GM19324 (cell line): ENCODE results near the gene CACNA1I.

Source experiments
- ATAC-seq: cut with Tn5 transposase; IDR thresholded peaks from one replicate; pipeline ENCODE4 v1.9.1; 2021; ENCODE audit warnings: mild to moderate bottlenecking, moderate library complexity; ENCODE audit not compliant: unreplicated experiment, low FRiP score

The CACNA1I gene

DNA sequence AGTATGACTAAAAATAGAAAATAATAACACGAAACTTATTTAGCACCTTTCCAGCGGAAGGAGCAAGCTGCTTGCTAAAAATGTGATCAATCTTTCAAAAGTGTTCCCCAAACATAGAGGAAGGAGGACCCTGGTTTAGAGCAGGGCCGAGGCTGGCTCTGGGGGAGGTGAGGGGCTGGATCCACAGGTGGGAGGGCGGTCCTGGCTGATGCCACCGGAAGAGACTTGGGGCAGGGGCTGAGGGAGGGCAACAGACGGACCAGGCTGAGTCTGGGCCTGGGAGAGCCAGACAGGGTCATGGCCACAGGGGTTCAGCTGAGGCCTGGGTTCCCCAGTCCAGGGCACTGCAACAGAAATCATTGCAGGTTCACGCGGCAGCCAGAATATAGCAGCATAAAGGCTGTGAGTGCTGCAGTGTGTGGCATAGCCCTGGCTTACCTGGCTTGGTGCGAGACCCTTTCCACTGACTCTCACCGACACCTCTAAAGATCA is 143.3 kb downstream of the CACNA1I start:
- ATAC-seq: no peak

DNA sequence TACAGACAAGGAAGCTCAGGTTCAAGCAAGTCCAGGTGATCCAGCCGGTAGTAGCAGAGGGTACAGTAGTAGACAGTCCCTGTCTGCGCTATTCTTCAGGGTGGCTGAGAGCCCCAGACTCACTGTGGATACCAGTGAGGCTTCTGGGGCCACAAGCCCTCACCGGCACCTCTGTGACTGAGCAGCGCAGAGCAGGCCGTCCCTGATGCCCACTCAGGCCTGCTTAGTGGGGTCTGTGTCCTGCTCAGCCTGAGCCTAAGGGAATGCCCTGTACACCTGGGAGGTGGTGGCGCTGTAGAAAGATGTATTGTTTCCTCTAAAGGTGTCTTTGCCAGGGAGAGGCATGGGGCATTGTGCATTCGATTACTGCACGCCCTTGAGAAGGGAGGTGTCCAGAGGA is 143.8 kb downstream of the CACNA1I start:
- no peak for ATAC-seq

DNA sequence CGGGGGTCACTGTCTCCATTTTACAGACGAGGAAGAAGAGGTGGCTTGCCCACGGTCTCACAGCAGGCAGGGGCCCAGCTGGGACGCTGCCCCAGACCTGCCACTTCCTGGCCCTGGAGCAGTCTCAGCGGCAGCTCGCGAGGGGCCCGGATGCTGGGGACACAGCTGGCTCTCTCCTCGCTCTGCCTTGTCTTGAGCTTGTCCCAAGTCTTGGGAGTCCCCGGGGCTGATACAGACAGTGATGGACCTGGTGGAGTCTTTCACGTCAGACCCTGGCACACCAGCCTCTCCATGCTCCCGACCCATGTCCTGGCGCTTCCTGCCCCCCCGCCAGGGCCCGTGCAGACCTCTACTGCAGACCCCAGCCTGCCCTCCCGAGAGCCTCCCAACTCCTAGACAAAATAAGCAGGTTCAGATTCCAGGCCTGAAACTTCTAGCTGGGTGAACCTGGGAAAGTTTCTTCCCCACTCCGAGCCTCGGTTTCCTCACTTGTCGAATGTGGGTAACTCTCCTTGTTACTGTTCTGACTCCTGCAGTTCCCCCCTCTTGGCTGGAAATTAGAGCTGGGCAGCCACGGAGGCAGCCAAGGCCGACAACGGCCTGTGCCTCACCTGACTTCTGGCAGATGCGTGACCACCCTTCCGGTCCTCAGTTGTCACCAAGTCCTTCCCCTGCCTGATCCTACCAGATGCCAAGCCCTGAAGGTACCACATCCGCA is 145.4 kb downstream of the CACNA1I start:
- no peak for ATAC-seq

DNA sequence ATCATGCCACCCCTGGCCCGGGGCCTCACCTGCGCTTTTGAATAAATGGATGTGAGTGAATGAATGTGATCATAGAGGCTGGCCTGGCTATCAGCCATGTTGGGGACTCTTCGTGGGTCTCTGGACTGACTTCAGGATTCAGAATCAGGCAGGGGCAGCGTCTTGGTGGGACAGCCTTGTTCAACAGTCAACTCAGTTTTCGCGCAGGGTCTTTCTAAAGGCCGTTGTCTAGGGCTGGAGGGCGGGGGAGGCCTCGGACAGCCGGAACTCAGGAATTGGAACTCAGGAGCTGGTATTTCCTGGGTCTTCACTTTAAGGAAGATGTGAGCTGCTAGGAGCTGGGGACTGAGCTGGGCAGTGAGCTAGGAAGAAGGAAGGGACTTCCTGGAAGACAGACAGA is 146.0 kb downstream of the CACNA1I start:
- no peak for ATAC-seq

DNA sequence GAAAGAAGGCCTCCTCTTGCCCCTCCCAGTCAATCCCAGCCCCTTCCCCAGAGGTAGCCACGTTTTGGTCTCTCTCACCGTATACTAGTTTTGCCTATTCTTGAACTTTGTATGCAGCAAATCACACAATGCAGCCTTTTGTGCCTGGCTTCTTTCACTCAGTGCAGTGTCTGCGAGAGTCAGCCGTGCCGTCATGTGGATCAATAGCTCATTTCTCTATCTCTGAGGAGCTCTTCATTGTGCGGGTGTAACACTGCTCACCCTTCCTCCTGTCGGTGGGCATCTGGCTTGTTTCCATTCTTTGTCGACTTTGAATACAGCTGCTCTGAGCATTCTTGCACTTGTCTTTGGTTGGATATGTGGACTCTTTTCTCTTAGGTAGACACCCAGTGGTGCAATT is 146.5 kb downstream of the CACNA1I start:
- ATAC-seq: no peak

DNA sequence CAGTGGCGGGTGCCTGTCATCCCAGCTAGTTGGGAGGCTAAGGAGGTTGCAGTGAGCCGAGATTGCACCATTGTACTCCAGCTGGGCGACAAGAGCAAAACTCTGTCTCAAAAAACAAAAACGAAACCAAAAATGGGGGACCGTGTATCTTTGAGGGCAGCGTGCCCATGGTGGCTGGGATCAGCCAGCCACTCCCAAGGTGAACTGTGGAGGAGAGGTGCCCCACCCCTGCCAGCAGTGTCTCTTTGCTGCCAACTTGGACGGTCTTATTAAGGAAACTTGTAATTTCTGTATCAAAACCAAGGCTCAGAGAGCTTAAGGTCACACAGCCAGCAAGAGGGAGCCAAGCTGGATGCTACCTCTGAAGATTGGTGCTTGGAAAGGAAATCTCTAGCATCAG is 147.7 kb downstream of the CACNA1I start:
- no peak for ATAC-seq

DNA sequence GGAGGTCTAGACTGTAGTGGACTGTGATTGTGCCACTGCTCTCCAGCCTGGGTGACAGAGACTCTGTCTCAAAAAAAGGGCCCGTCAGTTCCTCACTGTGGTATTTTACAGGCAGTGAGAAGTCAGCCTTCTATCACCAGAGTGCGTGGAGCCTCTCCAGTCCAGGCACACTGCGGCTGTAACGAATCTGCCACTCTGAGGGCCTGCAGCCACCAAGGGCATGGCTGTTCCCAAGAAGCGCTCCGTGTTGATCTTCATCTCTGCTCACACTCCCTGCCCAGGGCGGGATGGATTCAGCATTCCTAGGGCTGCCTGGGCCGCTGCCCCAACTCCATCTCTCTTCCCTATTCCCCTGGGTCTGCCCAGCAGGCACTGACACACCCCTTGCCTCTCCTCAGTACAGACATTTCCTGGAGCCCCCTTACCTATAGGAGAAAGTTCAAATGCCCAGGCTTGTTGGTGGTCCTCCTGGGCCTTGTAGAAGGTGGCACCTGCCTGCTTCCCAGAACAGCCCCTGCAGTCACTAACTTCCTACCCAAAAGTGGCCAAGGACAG is 148.4 kb downstream of the CACNA1I start:
- no peak for ATAC-seq

DNA sequence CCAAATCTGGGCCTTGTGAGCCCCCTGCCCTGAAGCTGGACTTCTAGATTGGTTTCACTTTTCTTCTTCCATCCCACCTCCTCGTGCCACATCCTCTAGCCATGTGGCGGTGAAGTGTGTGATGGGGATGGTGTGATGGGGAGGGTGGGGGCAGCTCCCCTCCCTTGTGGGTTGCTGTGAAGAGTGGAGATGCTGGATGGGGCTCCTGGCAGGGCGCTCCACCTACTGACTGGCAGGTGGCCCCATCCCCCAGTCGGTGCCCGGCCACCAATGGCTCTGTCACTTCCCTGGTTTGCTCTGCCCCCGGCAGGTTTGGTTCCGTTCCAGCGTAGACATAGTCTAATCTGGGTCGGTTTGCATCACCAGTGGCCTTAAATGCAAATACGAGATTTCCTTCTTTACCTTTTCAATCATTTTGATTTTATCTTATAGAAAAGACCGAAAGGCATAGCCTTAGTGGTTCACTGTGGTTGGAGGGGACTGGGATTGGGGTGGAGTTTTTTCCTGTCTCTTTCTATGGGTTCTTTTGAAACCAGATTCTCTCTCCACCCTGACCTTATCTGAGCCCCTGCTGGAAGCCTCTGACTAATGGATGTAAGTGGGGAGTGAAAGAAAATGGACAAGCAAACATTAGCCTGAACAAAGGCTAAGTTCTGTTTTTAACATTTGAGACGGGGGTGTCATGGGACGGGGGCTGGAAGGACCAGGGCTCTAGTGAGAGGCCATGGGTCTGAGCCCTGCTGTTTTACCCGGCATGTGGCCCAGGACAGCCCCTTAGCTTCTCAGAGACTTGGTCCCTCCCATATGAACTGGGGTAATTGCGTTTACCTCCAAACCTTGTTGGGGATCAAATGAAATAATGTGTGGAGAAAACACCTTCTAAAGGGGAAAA is 149.3 kb downstream of the CACNA1I start:
- no peak for ATAC-seq

DNA sequence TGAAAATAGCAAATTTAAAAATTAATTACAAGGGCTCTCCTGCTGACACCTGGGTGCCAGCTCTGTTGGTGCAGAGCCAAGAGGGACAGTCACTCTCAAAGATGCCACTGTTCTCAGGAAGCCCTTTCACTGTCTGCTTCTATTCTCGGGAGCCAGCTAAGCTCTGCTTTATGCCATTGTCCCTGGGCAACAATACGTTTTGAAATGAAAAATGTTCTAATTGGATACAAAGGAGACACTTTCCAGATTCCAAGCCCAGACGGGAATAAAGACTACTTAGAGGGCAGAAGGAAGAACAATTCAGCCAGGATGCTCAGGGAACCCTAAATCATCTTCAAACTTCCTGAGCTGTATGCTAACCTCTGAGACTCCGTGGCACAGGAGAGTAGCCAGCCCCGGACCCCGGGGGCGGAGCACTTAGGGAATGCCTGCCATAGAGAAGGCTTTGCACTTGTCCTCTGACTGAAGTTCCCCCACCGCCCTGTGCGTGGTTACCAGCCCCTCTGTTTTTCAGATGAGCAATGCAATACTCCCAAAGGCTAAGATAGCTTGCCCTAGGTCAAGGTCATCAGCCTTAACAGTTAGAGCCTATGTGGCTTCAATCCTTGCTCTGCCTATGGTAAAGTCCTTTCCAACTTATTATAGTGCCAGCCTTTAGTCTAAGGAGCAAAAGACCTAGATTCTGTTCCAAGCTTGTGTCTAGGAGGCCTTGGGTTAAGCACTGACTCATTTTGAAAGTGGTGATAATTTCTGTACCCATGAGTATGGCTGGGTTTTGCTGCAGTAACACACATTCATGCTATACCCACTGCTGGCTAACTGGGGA is 150.9 kb downstream of the CACNA1I start:
- ATAC-seq: no peak

DNA sequence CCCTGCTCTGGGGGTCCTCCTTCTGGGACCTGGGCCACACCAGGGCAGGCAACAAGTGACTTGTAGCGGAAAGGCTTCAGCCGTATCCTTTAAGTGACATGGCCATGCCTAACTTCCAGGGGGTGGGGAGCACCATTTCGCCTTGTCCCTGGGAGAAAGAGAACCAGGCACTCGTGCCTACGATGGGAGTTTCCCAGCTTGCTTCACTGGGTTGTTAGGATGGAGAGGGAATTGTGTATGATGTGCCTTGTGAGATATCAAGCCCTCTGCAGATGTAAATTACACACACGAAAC is 151.4 kb downstream of the CACNA1I start:
- ATAC-seq: no peak

DNA sequence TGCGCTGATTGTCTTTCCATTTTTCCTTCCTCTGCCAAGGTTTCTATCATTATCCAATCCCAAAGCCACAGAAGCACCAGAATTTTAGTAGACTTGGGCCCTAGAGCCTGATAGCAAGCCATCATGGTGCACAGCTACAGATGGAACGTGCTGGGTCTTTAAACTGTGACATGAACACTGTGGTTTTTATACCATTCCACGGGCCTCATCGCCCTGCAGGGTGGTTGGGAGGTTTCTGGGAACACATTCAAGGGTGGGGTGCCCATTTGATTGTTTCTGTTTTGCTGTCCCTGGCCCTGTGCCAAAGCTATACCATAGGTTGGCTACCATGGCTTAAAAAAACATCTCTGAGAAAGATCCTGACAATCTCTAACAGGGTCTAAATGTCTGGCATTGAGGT is 151.9 kb downstream of the CACNA1I start:
- ATAC-seq: no peak

DNA sequence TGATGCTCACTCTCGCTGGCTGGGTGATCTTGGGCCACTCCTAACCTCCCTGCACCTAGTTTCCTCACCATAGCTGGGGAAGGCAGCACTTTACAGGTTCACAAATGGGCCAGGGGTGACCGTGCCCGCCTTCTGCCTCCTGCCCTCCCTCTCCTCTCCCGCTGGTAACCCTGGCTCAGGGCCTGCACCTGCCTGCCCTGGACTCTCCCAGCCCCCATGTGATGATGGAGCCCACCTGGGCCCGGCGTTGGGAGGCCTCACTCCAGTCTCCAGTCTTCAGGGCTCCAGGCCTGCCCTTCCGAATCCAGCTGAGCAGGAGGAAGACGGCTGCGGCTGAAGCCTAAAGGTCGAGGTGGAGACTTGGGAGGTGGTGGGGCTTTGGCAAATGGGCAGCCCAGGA is 152.9 kb downstream of the CACNA1I start:
- no peak for ATAC-seq

DNA sequence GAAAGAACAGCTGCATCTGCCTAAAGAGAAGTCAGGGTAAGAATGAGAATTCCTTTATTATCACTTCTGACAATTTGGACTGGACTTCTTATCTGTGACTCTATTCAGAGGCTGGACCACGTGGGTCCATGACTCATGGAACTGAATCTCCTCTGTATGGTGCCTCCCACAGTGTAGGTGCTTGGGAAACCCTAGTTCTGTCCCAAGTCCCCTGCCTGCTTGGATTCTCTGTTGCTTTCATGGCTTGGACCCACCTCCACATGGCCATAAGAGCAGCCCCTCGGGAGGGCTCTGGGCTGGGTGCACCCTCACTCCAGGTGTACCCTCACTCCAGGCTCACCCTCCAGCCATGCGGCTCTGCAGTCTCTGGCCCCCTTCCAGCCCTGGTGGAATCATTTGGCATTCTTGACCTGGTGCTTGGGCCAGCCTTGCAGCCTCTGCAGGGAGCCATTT is 153.4 kb downstream of the CACNA1I start:
- no peak for ATAC-seq

DNA sequence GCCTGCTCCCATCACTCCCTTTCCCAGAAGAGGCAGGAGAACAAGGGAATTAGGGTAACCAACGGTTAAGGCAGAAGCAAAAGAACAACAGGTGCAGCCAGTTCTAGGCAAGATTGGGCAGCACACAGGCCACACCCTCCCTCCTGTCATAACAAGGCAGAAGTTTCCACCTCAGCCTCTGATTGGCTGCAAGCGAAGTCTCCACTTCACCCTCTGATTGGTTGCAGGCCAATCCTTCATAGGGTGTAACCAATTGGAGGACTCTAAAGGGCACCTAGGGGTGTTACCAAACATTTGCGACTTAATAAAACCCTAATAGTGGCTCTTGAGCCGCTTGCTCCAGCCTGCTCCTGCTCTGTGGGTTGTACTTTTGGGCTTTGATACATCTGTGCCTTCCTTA is 153.8 kb downstream of the CACNA1I start:
- ATAC-seq: no peak

DNA sequence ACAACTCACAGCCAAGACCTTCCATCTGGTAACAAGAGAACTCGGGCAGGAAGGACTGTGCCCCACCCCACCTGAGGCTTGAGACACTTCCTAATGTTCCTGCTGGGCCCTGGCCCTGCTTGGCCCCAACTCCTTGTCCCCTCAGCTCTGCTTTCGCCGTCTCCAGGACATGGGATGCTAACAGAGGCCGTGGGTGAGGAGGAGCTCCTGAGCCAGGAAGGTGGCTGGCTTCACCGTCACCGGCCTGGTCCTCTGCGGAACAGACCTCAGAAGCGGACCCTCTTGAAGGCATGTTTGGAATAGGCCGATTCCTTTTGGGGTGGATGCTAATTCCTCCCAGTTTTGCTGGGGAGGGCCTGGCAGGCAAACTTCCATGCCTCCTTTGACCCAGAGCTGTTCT is 154.3 kb downstream of the CACNA1I start:
- no peak for ATAC-seq

DNA sequence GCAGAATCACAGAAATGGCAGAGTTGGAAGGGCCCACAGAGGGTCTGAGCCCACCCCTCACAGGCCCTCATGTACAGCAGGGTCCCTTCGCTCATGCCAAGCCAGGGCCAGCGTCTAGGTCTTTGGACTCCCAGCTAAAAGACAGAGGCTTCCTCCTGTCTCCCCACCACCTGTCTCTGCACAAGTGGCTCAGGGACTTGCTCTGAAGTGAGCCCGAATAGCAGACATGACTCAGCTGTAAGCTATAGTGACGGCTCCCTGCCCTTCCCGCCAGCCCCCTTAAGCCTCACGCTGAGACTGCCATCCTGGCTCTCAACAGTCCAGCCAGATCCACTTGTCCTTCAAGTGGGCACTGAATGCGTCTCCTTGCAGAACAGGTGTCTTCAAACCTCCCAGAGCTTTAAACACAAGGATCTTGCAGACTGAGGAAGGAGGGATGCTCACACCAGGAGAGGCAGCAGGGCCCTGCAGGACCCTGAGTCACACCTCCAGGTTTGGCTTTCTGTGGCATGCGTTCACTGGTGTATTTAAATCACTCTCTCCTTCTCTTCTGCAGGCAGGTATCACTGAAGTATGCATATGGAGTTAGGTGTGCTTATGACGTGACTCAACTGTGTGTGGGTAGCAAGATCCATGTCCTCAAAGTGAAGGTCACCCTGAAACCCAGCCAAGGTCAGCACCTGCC is 154.9 kb downstream of the CACNA1I start:
- ATAC-seq: no peak

DNA sequence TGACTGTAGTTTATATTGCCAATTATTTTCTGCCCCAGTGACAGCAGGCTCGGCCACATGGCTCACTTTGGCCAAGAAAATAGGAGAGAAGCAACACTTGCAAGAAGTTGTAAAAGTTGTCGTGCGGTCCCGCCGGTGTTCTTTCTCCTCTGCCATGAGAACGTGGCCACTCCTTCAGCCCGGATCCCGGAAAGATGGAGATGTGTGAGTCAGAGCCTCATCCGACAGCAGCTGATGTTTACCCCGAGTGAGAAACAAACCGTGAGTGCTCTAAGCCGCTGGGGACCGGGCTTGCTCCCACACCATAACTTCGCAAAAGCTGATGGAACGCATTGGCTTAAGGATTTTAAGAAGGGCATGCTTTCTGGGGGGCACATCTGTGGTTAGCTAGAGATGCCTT is 157.0 kb downstream of the CACNA1I start:
- no peak for ATAC-seq

DNA sequence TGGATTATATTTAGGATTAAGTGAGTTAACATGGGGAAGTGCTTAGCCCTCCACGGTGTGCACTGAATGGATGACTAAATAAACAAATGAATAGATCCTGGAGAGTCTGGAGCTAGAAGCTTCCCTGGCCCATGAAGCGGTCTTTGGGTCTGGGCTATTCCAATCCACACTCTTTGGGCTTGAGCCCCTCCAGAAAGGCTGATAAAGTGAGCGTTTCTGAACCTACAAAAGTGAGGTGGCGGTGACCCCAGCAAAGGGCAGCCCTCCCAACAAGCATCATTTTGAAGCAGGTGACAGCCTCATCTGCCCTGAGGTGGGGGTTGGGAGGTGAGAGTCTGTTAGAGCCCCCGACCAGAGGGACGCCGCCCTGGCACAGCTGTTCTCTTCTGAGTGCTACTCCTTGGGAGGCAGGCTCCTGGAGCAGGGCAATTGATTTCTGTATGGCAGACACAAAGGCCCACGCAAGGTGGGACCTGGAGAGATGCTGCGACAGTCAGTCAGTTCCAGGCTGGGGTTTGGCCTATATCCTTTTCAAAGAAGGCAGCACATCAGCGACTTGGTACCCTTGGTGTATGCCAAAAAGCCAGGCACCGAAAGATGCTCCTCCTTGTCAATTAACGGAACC is 157.8 kb downstream of the CACNA1I start:
- no peak for ATAC-seq

DNA sequence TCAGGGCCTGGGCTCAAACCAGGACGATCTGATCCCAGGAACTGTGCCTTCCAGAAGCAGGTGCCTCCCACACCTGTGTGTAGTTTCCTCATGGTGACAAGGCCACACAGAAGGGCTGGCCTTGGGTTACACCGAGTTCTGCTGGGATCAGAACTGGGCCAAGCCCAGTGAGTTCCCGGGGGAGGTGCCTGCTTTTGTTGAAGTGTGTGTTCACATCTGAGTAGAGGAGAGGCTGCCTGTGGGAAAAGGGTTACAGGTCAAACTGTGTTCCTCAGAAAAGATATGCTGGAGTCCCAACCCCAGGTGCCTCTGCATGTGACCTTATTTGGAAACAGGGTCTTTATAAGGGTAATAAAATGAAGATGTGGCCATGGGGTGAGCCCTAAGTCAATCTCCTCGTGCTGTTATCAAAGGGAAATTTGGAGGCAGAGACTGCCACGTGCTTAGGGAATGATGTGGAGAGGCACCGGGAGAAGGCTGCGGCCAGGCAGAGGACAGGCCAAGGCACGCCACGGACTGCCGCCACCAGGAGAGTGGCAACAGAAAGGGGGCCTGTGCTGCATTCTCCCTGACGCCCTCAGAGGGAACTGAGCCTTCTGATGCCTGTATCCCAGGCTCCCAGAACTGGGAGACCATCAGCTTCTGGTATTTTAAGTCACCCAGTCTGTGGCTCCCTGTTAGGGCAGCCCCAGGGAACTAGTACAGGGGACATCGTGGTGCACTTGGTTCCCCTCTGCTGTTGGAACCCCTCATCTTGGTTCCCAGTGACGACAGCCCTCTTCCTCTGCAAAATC is 158.8 kb downstream of the CACNA1I start:
- no peak for ATAC-seq
